SK-N-SH treated with all-trans-retinoic acid at 6 μM for 48 hours (cell line): Measurements from ENCODE around the gene PNLIP.

Experiments used
- BACH2 ChIP-seq: fragments of 250-450 bp; sonication (Bioruptor Pico); IDR thresholded peaks from 2 replicates; pipeline ENCODE4 v1.9.0; 2021; ENCODE audit warnings: mild to moderate bottlenecking, borderline replicate concordance
- CSRNP3 ChIP-seq: fragments of 250-450 bp; sonication (Bioruptor Pico); IDR thresholded peaks from 2 replicates; pipeline ENCODE4 v1.5.1; 2021; ENCODE audit warnings: mild to moderate bottlenecking, moderate library complexity
- GLIS3 ChIP-seq: fragments of 250-450 bp; sonication (Bioruptor Pico); IDR thresholded peaks from 2 replicates; pipeline ENCODE4 v1.5.0; 2020; ENCODE audit warnings: mild to moderate bottlenecking, moderate library complexity
- PATZ1 ChIP-seq: fragments of 250-450 bp; sonication (Bioruptor Pico); IDR thresholded peaks from 2 replicates; pipeline ENCODE4 v1.8.0; 2020; ENCODE audit warnings: mild to moderate bottlenecking, moderate library complexity, borderline replicate concordance
- RARB ChIP-seq: fragments of 250-450 bp; sonication (Bioruptor Pico); IDR thresholded peaks from 2 replicates; pipeline ENCODE4 v1.8.0; 2021; ENCODE audit warnings: mild to moderate bottlenecking, moderate library complexity
- ZFP3 ChIP-seq: fragments of 250-450 bp; sonication (Bioruptor Pico); IDR thresholded peaks from 2 replicates; pipeline ENCODE4 v1.5.0; 2020; ENCODE audit warnings: mild to moderate bottlenecking, moderate library complexity
- ZNF70 ChIP-seq: fragments of 450-650 bp; formaldehyde crosslinking; IDR thresholded peaks from 2 replicates; pipeline ENCODE4 v1.5.0; 2020; ENCODE audit warnings: mild to moderate bottlenecking, moderate library complexity
- ZNF8 ChIP-seq: fragments of 450-650 bp; formaldehyde crosslinking; IDR thresholded peaks from 2 replicates; pipeline ENCODE4 v1.5.0; 2020; ENCODE audit warnings: mild to moderate bottlenecking, moderate library complexity

- TF ChIP-seq ZFP3 (CRISPR knock-in tag) (no peak), GLIS3 (CRISPR knock-in tag) (no peak), RARB (CRISPR knock-in tag) (no peak), ZNF70 (no peak), PATZ1 (CRISPR knock-in tag) (no peak), ZNF8 (CRISPR knock-in tag) (no peak), CSRNP3 (no peak), BACH2 (CRISPR knock-in tag) (no peak)
Observed at GRCh38 chr10:116590590-116591444, 45.1 kb downstream of the PNLIP start, which contains the start of gene PNLIPRP1.
